Measurements from ENCODE around the gene SH3BP4. TPM values are rescaled to one million over a fixed set of nuclear protein-coding genes. Genes with fewer than 3 reads are reported as not detected.

The SH3BP4 gene
- total RNA-seq, 1 experiment from 2014 or later, result 89.1 TPM

- DNase-seq (ENCODE audit: low read depth), result no peak
Measured at GRCh38 chr2:234967201-234967869, 15.5 kb downstream of the SH3BP4 start.

GRCh38 chr2:234967870-234968208, 16.0 kb downstream of the SH3BP4 start:
- DNase-seq (ENCODE audit: low read depth), result no peak

GRCh38 chr2:234968631-234969305, 17.0 kb downstream of the SH3BP4 start:
- no peak for DNase-seq (ENCODE audit: low read depth)

DNA sequence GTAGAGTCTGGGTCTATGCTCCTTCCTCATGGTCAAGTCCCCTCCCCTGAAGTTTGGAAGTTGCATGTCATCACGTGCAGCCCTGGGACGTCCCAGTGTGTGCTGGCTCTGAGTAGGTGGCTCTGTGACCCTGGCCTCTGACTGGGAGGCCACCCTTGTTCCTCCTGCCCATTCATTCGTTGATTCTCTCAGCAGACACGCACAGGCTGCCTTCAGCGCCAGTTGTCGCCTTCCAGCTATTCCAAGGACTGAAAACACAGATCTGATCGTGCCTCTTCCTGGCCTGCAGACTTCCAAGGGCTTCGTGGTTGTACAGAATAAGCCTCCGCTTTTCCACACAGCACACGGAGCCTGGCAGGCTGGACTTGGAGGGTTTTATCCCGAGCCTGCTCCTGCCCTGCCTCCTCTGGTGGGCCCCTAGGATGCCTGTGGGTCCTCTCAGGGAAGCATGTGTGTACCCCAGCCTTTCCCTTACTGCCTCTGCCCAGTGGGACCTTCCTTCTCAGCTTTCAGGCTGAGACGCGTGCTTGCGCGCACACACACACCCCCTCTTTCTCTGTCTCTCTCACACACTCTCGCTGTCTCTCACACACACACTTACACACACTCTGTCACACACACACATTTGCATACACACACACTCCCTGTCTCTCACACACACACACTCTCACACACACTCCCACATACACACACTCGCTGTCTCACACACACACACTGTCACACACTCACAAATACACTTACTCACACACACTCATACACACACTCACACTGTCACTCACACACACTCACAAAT, 17.7 kb downstream of the SH3BP4 start:
- no peak for DNase-seq (ENCODE audit: low read depth)

- DNase-seq (ENCODE audit: low read depth), result no peak
Measured at GRCh38 chr2:234970099-234970440, 18.3 kb downstream of the SH3BP4 start.

DNA sequence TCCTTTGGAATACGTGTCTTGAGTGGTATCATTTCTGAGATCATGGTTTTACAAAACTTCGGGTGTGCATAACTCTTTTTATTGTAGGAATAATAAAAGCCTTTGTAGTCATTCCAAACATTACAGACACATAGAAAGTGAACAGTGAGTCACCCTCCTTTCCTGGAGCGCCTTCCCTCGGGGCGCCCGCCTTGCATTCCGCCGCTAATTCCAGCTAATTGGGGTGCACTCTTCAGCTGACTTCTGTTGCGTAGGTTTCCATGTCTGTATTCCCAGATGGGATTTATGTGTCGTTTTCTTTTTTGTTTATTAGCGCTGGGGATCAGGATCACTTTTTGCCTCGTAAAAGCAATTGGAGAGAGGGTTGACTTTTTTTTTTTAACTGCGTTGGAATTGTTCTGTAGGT, 18.7 kb downstream of the SH3BP4 start:
- peak; percentile 91 for DNase-seq (ENCODE audit: low read depth)

- DNase-seq (ENCODE audit: low read depth), result no peak
Measured at GRCh38 chr2:234971496-234971895, 19.7 kb downstream of the SH3BP4 start.

GRCh38 chr2:234973008-234973407, 21.2 kb downstream of the SH3BP4 start:
- peak; percentile 73 for DNase-seq (ENCODE audit: low read depth)

DNA sequence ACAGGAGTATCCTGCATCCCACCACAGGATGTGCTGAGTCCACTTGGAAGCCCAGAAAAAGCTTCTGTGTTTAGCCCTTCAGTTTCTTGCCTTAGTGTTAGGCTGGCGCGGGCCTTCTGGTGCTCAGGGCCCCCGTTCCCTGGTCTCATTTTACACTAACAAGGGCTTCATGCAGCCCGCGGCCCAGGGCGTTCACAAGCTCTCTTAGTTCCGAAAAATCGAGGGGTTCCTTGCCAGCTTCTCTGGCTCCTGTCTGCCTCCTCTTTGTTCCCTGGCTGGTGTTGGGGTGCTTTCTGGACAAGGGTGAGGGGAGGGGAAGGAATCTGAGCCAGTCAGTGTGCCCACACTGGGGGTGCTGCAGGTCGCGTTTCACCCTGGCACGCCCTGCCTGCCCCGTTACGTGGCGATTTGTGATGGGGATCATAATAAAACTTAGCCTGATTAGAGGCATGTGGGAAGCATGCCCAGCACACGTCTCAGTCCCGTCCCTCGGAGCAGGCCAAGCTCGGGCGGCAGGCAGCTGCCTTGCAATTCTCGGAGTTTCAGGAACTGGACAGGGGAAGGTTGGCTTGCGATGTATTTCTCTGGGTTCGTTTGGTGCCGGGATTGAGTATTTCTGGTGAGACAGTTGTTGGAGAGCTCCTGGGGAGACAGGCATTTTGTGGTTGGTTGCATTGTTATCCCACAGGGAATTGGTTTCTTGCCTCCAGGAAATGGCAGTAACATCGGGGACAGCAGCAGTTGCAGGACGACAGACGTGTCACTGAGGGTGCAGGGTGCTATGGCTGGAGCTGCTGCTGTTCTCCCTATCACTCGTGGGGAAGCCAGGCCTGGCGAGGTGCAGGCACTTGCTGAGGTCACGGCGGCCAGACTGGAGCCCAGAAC, 22.9 kb downstream of the SH3BP4 start:
- peak; percentile 73 for DNase-seq (ENCODE audit: low read depth)

GRCh38 chr2:234975611-234976010, 23.8 kb downstream of the SH3BP4 start:
- no peak for DNase-seq (ENCODE audit: low read depth)

GRCh38 chr2:234976479-234977227, 24.8 kb downstream of the SH3BP4 start:
- DNase-seq (ENCODE audit: low read depth), result no peak

GRCh38 chr2:234977228-234977679, 25.4 kb downstream of the SH3BP4 start:
- DNase-seq (ENCODE audit: low read depth), result no peak

GRCh38 chr2:234978466-234979203, 26.8 kb downstream of the SH3BP4 start:
- peak; percentile 94 for DNase-seq (ENCODE audit: low read depth)

DNA sequence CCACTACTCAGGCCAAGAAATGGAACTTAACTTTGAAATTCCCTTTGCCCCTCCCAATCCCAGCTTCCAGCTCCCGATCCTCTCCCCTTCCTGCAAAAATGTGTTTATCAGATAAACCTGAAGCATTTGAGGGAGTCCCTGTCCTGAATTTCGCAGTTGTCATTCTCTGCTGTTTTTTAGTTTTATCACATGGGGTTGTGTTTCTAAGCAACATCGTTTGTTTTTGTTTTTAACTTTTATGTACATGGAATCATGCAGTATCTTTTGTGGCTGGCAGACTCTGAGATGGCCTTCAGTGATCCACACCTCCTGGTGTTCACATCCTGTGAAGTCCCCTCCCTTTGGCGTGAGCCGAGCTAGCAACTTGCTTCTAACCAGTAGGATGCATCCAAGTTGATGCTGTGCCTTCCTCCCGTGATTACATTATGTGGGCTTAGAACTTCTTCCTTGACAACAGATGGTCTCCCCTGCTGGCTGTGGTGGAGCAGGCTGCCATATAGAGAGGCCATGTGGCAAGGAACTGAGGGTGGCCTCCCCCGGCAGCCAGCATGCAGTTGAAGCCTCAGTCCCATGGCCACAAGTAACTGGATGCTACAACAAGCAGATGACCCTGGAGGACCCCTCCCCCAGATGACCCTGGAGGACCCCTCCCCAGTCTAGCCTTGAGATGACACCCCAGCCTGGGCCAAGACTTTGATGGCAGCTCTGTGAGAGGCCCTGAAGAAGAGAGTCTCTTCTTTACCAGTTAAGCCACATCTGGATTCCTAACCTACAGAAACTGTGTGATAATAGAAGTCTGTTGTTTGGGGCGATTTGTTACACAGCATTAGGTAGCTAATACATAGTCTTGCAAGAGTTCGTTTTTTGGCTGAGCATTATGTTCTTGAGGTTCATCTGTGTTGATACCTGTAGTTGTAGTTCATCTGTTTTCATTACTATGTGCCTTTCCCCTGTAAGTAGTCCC, 27.7 kb downstream of the SH3BP4 start:
- DNase-seq (ENCODE audit: low read depth), result peak; percentile 75

- peak; percentile 89 for DNase-seq (ENCODE audit: low read depth)
Measured at GRCh38 chr2:234980451-234981187, 28.8 kb downstream of the SH3BP4 start.

DNA sequence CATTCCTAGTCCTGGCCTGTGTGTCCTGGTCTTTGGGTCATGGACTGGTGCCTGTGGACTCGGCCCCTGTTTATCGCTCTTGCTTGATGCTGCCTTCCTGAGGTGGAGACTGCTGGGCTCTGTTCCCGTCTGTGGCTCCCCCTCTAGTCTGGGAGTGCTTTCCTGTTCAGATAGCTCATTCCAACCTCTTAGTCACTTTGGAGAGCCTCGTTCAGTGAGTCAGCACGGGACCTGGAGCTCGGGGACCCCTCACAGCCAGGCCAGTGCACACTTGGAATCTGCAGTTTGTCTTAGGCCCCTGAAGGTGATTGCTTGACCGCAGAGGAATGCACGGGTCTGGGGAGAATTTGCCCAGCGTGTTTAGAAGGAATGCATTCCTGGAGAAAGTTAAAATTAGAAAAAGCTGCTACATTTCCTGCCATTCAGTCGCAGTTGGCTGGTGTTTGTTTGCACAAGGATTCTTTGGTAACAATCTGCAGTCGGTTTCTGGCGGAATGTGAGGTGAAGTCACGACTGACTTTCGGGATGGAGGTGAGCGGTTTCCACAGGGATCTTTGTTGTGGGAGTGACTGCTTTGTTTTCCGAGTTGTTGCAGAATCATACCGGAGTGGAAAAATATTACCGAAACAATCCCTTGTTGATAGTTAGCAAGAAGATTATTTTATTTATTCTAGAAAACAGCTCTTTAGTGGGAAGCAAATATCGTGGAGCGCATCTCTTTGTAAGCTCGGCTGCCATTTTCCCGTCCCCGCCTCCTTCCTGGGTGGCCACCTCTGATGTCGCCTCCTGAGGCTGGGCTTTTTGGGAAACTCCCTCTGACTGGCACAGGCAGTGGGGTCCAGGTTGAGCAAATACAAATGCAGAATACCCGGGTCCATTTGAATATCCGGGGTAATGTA, 29.6 kb downstream of the SH3BP4 start:
- peak; percentile 100 for DNase-seq (ENCODE audit: low read depth)

DNA sequence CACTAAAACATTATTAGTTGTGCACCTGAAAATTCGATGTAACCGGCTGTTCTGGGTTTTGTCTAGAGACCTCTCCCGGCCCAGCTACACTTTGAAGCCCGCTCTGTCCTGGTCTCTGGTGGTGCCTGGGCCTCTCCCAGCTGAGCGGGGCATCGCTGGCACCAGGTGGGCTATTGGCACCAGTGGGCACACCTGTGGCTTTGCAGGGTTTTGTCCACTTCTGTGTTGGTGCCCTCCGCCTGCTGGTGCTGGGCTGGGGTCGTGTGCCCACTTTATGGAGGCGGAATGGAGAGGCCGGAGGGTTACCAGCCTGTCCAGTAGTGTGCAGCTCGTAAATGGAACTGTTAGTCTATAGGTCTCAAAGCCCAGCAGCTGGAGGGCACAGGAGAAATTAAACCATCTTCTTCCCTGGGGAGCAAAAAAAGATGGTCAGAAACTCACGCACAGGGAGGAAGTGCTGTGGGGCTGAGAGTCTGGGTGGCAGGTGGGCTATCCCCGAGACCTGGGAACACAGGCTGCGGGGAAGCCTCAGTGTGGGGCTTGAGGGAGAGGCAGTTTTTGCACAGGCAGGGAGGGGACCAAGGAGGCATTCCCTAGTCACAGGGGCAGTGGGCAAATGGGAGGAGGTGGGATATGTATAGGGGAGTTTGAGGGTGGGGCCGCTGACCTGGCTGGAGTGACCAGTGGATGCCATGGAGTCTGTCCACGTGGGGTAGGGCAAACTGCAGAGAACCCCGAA, 30.4 kb downstream of the SH3BP4 start:
- DNase-seq (ENCODE audit: low read depth), result no peak
